H1 (cell line): ENCODE results near the gene SLC45A1. TPM values are rescaled to one million over a fixed set of nuclear protein-coding genes. Genes with fewer than 3 reads are reported as not detected.

Source experiments
- CTCF ChIA-PET: fragments of 300-600 bp; sonication (Branson Sonifier 250); formaldehyde crosslinking; loops from one replicate; lab custom pipeline; 2021; ENCODE audit not compliant: partially characterized antibody; lab: Charles Lee
- POLR2A ChIA-PET: fragments of 300-600 bp; sonication (Branson Sonifier 250); formaldehyde crosslinking; loops from one replicate; lab custom pipeline; 2021; ENCODE audit warnings: inconsistent platforms; ENCODE audit not compliant: partially characterized antibody; lab: Charles Lee
- DNase-seq, 2 experiments: peaks; one replicate each; pipeline versions ENCODE4 v3.0.0 to v3.0.0-alpha.2; 2010 to 2022; ENCODE audit warnings: low spot score in 2 of 2, low read depth in 1 of 2, mixed read lengths in 1 of 2
- FAIRE-seq: peaks from 2 replicates; lab custom pipeline; 2011; peaks lifted over from hg19 to GRCh38; lab: Jason Lieb, UNC
- H2AFZ ChIP-seq: 2 replicates; pipeline ENCODE4 v1.8.1; 2012; ENCODE audit warnings: low read length, inconsistent platforms
- H2AK5ac ChIP-seq: 2 replicates; pipeline ENCODE4 v1.6.1; 2013; ENCODE audit warnings: low read depth, low read length
- H2BK120ac ChIP-seq: replicated peaks from 2 replicates; pipeline ENCODE3; 2013; ENCODE audit warnings: low read depth, low read length, inconsistent platforms
- H2BK12ac ChIP-seq: 2 replicates; pipeline ENCODE4 v1.6.1; 2013; ENCODE audit warnings: low read depth, low read length
- H2BK15ac ChIP-seq: 2 replicates; pipeline ENCODE4 v1.6.1; 2013; ENCODE audit warnings: low read length
- H2BK20ac ChIP-seq: 2 replicates; pipeline ENCODE4 v1.6.1; 2013; ENCODE audit warnings: low read length
- H2BK5ac ChIP-seq: 2 replicates; pipeline ENCODE4 v1.6.1; 2013; ENCODE audit warnings: low read depth, low read length
- H3K14ac ChIP-seq: 2 replicates; pipeline ENCODE4 v1.6.1; 2013; ENCODE audit warnings: inconsistent platforms; ENCODE audit not compliant: insufficient read length
- H3K18ac ChIP-seq: 2 replicates; pipeline ENCODE4 v1.6.1; 2013; ENCODE audit warnings: low read length; ENCODE audit errors: extremely low read depth
- H3K23ac ChIP-seq: 2 replicates; pipeline ENCODE4 v1.6.1; 2013; ENCODE audit warnings: inconsistent platforms; ENCODE audit not compliant: insufficient read length
- H3K23me2 ChIP-seq: 2 replicates; pipeline ENCODE4 v1.6.1; 2013; ENCODE audit warnings: low read depth, low read length
- H3K27ac ChIP-seq: 2 replicates; pipeline ENCODE4 v1.6.1; 2011; ENCODE audit warnings: low read depth, low read length, inconsistent platforms
- H3K27me3 ChIP-seq, 4 experiments: replicated peaks in 1 of 4; 1 replicate in 1 of 4; 2 replicates in 3 of 4; pipeline versions ENCODE4 v1.6.1 to v1.8.1; 2011 to 2013; ENCODE audit warnings: low read length in 3 of 4, mild to moderate bottlenecking in 3 of 4, inconsistent platforms in 2 of 4, mixed read lengths in 2 of 4, moderate library complexity in 1 of 4; ENCODE audit not compliant: control insufficient read depth in 3 of 4, insufficient read depth in 3 of 4; ENCODE audit errors: extremely low read depth in 1 of 4
- H3K36me3 ChIP-seq, 4 experiments: 2 replicates each; pipeline versions ENCODE4 v1.6.1 to v1.8.1; 2011 to 2013; ENCODE audit warnings: mild to moderate bottlenecking in 4 of 4, low read length in 3 of 4, moderate library complexity in 2 of 4, control low read depth in 1 of 4, inconsistent platforms in 1 of 4; ENCODE audit not compliant: insufficient read depth in 4 of 4, control insufficient read depth in 2 of 4
- H3K4ac ChIP-seq: replicated peaks from 2 replicates; pipeline ENCODE3; 2013; ENCODE audit warnings: low read length, low read depth, mixed read lengths, inconsistent platforms; ENCODE audit not compliant: insufficient read length
- H3K4me1 ChIP-seq, 4 experiments: replicated peaks in 1 of 4; 1 replicate in 1 of 4; 2 replicates in 3 of 4; pipeline versions ENCODE4 v1.6.1 to v1.8.1; 2011 to 2013; ENCODE audit warnings: low read length in 3 of 4, inconsistent platforms in 2 of 4, mixed read lengths in 1 of 4; ENCODE audit not compliant: insufficient read depth in 4 of 4, control insufficient read depth in 3 of 4
- H3K4me2 ChIP-seq, 2 experiments: 2 replicates each; pipeline versions ENCODE4 v1.6.1 to v1.8.1; 2011 to 2013; ENCODE audit warnings: low read depth in 2 of 2, low read length in 2 of 2, control low read depth in 1 of 2, inconsistent platforms in 1 of 2, mild to moderate bottlenecking in 1 of 2; ENCODE audit not compliant: insufficient read depth in 1 of 2
- H3K4me3 ChIP-seq, 4 experiments: fragments of 200-600, 300-600 bp in 1 of 4; sonication (generic), shearing (Covaris generic), sonication (Bioruptor Twin) in 1 of 4; 2 replicates each; pipeline versions ENCODE4 v1.5.1 to v1.8.1; 2011 to 2016; ENCODE audit warnings: low read length in 4 of 4, low read depth in 3 of 4, control low read depth in 2 of 4, inconsistent platforms in 2 of 4, mild to moderate bottlenecking in 2 of 4, mixed read lengths in 1 of 4, moderate library complexity in 1 of 4; ENCODE audit not compliant: insufficient read depth in 2 of 4; ENCODE audit errors: extremely low read depth in 1 of 4
- H3K56ac ChIP-seq: replicated peaks from 2 replicates; pipeline ENCODE3; 2013; ENCODE audit warnings: low read depth, mild to moderate bottlenecking, mixed read lengths, low read length, inconsistent platforms; ENCODE audit not compliant: insufficient read length
- H3K79me1 ChIP-seq: 2 replicates; pipeline ENCODE4 v1.6.1; 2013; ENCODE audit warnings: low read depth, low read length, control low read depth
- H3K79me2 ChIP-seq, 2 experiments: 2 replicates each; pipeline versions ENCODE4 v1.6.1 to v1.8.1; 2012 to 2013; ENCODE audit warnings: low read length in 2 of 2, mild to moderate bottlenecking in 2 of 2, inconsistent platforms in 1 of 2; ENCODE audit not compliant: insufficient read depth in 2 of 2, control insufficient read depth in 1 of 2
- H3K9ac ChIP-seq, 4 experiments: replicated peaks in 1 of 4; 1 replicate in 1 of 4; 2 replicates in 3 of 4; pipeline versions ENCODE4 v1.6.1 to v1.8.1; 2011 to 2013; ENCODE audit warnings: low read depth in 3 of 4, low read length in 3 of 4, control low read depth in 2 of 4, mild to moderate bottlenecking in 2 of 4, moderate library complexity in 2 of 4, inconsistent platforms in 1 of 4; ENCODE audit errors: extremely low read depth in 1 of 4
- H3K9me3 ChIP-seq, 2 experiments: 2 replicates each; pipeline versions ENCODE4 v1.6.1 to v1.8.1; 2012 to 2013; ENCODE audit warnings: mild to moderate bottlenecking in 2 of 2, moderate library complexity in 2 of 2, control low read depth in 1 of 2, inconsistent platforms in 1 of 2, low read depth in 1 of 2, low read length in 1 of 2, mixed read lengths in 1 of 2; ENCODE audit not compliant: insufficient read depth in 2 of 2
- H4K20me1 ChIP-seq, 2 experiments: replicated peaks in 1 of 2; 2 replicates each; pipeline versions ENCODE3 to v1.8.1; 2011 to 2013; ENCODE audit warnings: inconsistent platforms in 2 of 2, low read length in 2 of 2, mild to moderate bottlenecking in 1 of 2; ENCODE audit not compliant: insufficient read depth in 2 of 2, control insufficient read depth in 1 of 2
- H4K5ac ChIP-seq: 2 replicates; pipeline ENCODE4 v1.6.1; 2013; ENCODE audit warnings: low read length, low read depth, mixed read lengths, inconsistent platforms; ENCODE audit not compliant: insufficient read length
- H4K8ac ChIP-seq: 2 replicates; pipeline ENCODE4 v1.8.0; 2013; ENCODE audit warnings: mild to moderate bottlenecking, moderate library complexity, low read length, inconsistent platforms; ENCODE audit not compliant: insufficient read depth; ENCODE audit errors: extremely low read depth
- H4K91ac ChIP-seq: replicated peaks from 2 replicates; pipeline ENCODE3; 2013; ENCODE audit warnings: low read length, mixed read lengths, inconsistent platforms; ENCODE audit not compliant: insufficient read length
- ASH2L ChIP-seq: fragments of 200-600, 300-600 bp; sonication (generic); IDR thresholded peaks from one replicate; pipeline ENCODE4 v1.7.1; 2017; ENCODE audit warnings: low read length
- CTBP2 ChIP-seq: IDR thresholded peaks from 2 replicates; pipeline ENCODE4 v1.7.0; 2011; ENCODE audit warnings: borderline replicate concordance, mild to moderate bottlenecking, moderate library complexity, mixed read lengths, low read length; ENCODE audit not compliant: insufficient read depth, insufficient read length
- GABPA ChIP-seq: IDR thresholded peaks from 2 replicates; pipeline ENCODE4 v1.6.1; 2011; ENCODE audit warnings: mild to moderate bottlenecking, low read length, moderate library complexity, borderline replicate concordance; ENCODE audit not compliant: insufficient read depth
- GTF2F1 ChIP-seq: IDR thresholded peaks from 2 replicates; pipeline ENCODE4 v1.6.1; 2012; ENCODE audit warnings: low read depth, low read length, improper control_type of control experiment, borderline replicate concordance
- HDAC2 ChIP-seq, 2 experiments: fragments of 300-600 bp in 1 of 2; sonication (generic) in 1 of 2; IDR thresholded peaks; 2 replicates each; pipeline ENCODE4 v1.6.1; 2011 to 2012; ENCODE audit warnings: low read depth in 2 of 2, low read length in 2 of 2, mild to moderate bottlenecking in 2 of 2, moderate library complexity in 2 of 2, borderline replicate concordance in 1 of 2, inconsistent platforms in 1 of 2
- RAD21 ChIP-seq, 2 experiments: IDR thresholded peaks in 1 of 2; conservative IDR thresholded peaks in 1 of 2; 2 replicates each; pipeline ENCODE4 v1.6.1; 2011; ENCODE audit warnings: low read depth in 2 of 2, low read length in 2 of 2, improper control_type of control experiment in 1 of 2, inconsistent platforms in 1 of 2, mild to moderate bottlenecking in 1 of 2, moderate library complexity in 1 of 2
- RXRA ChIP-seq: IDR thresholded peaks from 2 replicates; pipeline ENCODE4 v1.6.1; 2011; ENCODE audit warnings: low read depth, mild to moderate bottlenecking, low read length, moderate library complexity; ENCODE audit not compliant: insufficient read depth
- SP1 ChIP-seq: IDR thresholded peaks from 2 replicates; pipeline ENCODE4 v1.6.1; 2011; ENCODE audit warnings: low read depth, low read length
- SP4 ChIP-seq: IDR thresholded peaks from 2 replicates; pipeline ENCODE4 v1.6.1; 2012; ENCODE audit warnings: low read length, inconsistent platforms
- SUZ12 ChIP-seq: fragments of 200-600 bp; sonication (generic); IDR thresholded peaks from 2 replicates; pipeline ENCODE4 v1.6.1; 2012; ENCODE audit warnings: mild to moderate bottlenecking, inconsistent platforms, low read length, moderate library complexity, mixed read lengths
- WGBS, 2 experiments: shearing (Covaris generic) in 1 of 2; methylation state at CpG; one replicate each; pipeline versions ENCODE4 v1.1.6 to v1.1.7; 2013 to 2015; ENCODE audit warnings: low lambda C conversion rate in 2 of 2, mixed read lengths in 2 of 2, inconsistent platforms in 1 of 2, low coverage in 1 of 2, missing lambda C conversion rate in 1 of 2; ENCODE audit not compliant: insufficient replicate concordance in 2 of 2, insufficient coverage in 1 of 2, insufficient read length in 1 of 2; ENCODE audit errors: extremely low coverage in 1 of 2, missing lambda C conversion rate in 1 of 2; 5-methylcytosine and 5-hydroxymethylcytosine counted together
- polyA plus RNA-seq, 7 experiments: library from polyadenylated mRNA; depleted of rRNA in 3 of 7; stranded (reverse) in 5 of 7; unstranded in 2 of 7; fragments of >200 nt in 5 of 7; fragments of 200-250 nt in 2 of 7; gene quantifications; 1 replicate in 5 of 7; 2 replicates in 1 of 7; 4 replicates in 1 of 7; pipeline versions ENCODE4 v1.2.1 to v1.2.3, GENCODE V29; 2011 to 2013; ENCODE audit warnings: missing spikeins in 2 of 7, mixed read lengths in 2 of 7
- total RNA-seq: library from RNA; stranded (reverse); fragmentation: NEBNext Ultra II Directional; extraction: Animal tissue kit (Norgen Biotek cat#: 25700); gene quantifications from 2 replicates; pipeline ENCODE4 v1.2.1, GENCODE V29; 2021
- TF ChIP-seq, protein P1 (sequence below): IDR thresholded peaks from 2 replicates; pipeline ENCODE4 v1.6.1; 2012; ENCODE audit warnings: inconsistent platforms
- TF ChIP-seq, protein P2 (sequence below): IDR thresholded peaks from 2 replicates; pipeline ENCODE4 v1.6.1; 2011; ENCODE audit warnings: low read depth, mild to moderate bottlenecking, low read length; ENCODE audit not compliant: insufficient read depth

SLC45A1 gene
- total and polyA plus RNA-seq, 2 of the 8 experiments (the other 6 are each of a cell fraction or from before 2014, with no cell fraction given) = 1.0 to 1.7 TPM

DNA sequence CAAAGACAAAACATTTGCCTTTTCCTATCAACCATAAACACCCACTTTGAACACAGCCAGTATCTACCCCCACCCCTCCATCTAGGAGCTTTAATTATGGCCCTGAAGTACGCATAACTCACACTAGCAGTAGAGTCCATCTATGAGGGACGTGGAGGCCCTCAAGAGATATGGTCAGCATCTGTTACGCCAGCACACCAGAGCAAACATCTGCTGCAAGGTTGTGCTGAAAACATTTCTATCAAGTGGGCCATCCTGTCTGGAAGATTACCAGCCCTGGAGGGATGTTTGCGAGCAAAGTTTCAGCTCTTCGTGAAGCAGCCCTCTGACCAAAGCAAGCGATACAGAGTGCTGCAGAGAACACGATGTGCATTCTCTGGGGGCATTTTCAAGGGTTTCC lies 74.6 kb downstream of the SLC45A1 start:
- Histone ChIP-seq H3K56ac (no peak overlapping the region), H3K23me2 (no peaks in the 10 kb centered on the region; the same call in 1 of the 2 replicates), H3K4ac (no peak overlapping the region), H3K9ac (no peak overlapping the region), H3K18ac (no peak overlapping the region), H3K27me3 (no peaks in the 10 kb centered on the region), H2AK5ac (no peak overlapping the region), H2BK20ac (no peak overlapping the region), H3K4me3 (no peak overlapping the region), H3K9me3 (no peaks in the 10 kb centered on the region), H2BK15ac (no peak overlapping the region), H4K5ac (no peak overlapping the region), H2AFZ (no peak overlapping the region), H3K79me1 (peaks cover 11% of the 10 kb centered on the region; the same call in 1 of the 2 replicates), H3K36me3 (peaks cover 0 to 4% (median 2%) of the 10 kb centered on the region in 4 experiments; a peak in 1 of 8 replicates), H2BK12ac (no peak overlapping the region), H3K23ac (no peak overlapping the region), H3K27ac (no peak overlapping the region), H3K79me2 (peaks cover 7 to 84% of the 10 kb centered on the region in 2 experiments), H2BK5ac (no peak overlapping the region), H4K8ac (no peak overlapping the region), H4K20me1 (peaks cover 3 to 23% of the 10 kb centered on the region in 2 experiments), H3K14ac (no peak overlapping the region), H4K91ac (no peak overlapping the region), H3K4me1 (peaks cover 9 to 24% (median 18%) of the 10 kb centered on the region in 4 experiments), H2BK120ac (no peak overlapping the region), H3K4me2 (no peak overlapping the region)
- ChIA-PET POLR2A (interaction anchor here (0.8 kb wide), 1 partner anchor 15 kb away, joined by 4 read pairs; no protein-coding TSS in a partner anchor), CTCF (interaction anchor here (0.6 to 1.2 kb wide), 3 partner anchors 10 to 18 kb away, joined by 3 to 4 read pairs (median 3); no protein-coding TSS in a partner anchor)
- DNase-seq (no peak), FAIRE-seq (no peak)
- WGBS, 2 experiments = 92% methylated on average over 7 of the region's 7 CpGs; no CpG with 5 or more reads in 1 of the 2 experiments
- no peak for TF ChIP-seq SP4
- TF ChIP-seq, protein P1, sequence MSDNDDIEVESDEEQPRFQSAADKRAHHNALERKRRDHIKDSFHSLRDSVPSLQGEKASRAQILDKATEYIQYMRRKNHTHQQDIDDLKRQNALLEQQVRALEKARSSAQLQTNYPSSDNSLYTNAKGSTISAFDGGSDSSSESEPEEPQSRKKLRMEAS = no peak
- TF ChIP-seq GTF2F1 = no peak
- TF ChIP-seq GABPA = no peak
- no peak for TF ChIP-seq SUZ12
- no peak for TF ChIP-seq RXRA
- no peak for TF ChIP-seq SP1
- TF ChIP-seq ASH2L = no peak
- TF ChIP-seq, protein P2, sequence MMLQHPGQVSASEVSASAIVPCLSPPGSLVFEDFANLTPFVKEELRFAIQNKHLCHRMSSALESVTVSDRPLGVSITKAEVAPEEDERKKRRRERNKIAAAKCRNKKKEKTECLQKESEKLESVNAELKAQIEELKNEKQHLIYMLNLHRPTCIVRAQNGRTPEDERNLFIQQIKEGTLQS = no peak
- no peak for TF ChIP-seq RAD21 (IDR thresholded peaks at IDR 0.05 in 1 of 2, conservative IDR thresholded peaks at IDR 0.05 in 1 of 2; ENCODE audit: low read depth in 2 of 2, low read length in 2 of 2)
- no peak for TF ChIP-seq HDAC2 (IDR thresholded peaks at IDR 0.05; ENCODE audit: borderline replicate concordance in 1 of 2, low read depth in 2 of 2, low read length in 2 of 2)
- TF ChIP-seq CTBP2 = no peak
